ENCODE measurements around the gene KCNK3. TPM values are rescaled to one million over a fixed set of nuclear protein-coding genes. Genes with fewer than 3 reads are reported as not detected.

The KCNK3 gene
- total RNA-seq, 2 donors from 2014 or later: not detected

- Mint-ChIP-seq H3K27me3 (peaks cover 52% of the 10 kb centered on the region), H3K36me3 (ENCODE audit: low read depth) (peaks cover 9% of the 10 kb centered on the region), H3K4me3 (no peak overlapping the region), H3K4me1 (no peaks in the 10 kb centered on the region), H3K27ac (no peak overlapping the region)
- ATAC-seq: no peak
- no peaks in the 10 kb centered on the region for H3K9me3 ChIP-seq (ENCODE audit: control insufficient read depth, low read length, poor library complexity, severe bottlenecking)
- no peak for DNase-seq
These were observed 12.0 kb downstream of the KCNK3 start for GRCh38 chr2:26704441-26704977.

DNA sequence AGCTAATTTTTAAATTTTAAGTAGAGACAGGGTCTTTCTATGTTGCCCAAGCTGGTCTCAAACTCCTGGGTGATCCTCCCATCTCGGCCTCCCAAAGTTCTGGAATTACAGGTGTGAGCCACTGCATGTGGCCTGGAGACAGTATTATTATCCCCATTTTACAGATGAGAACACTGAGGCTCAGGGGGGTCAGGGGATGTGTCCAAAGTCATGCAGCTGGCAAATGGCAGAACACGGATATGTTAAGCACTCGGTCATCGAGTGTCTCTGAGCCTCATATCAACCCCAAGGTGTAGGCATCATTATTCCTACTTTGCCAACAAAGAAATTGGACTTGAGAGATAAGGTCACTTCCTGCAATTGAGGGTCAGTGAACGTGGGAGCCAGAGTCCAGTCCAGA is 12.6 kb downstream of the KCNK3 start:
- peaks cover 9% of the 10 kb centered on the region for H3K36me3 Mint-ChIP-seq (ENCODE audit: low read depth)
- H3K27me3 Mint-ChIP-seq: peaks cover 49% of the 10 kb centered on the region
- H3K9me3 ChIP-seq (ENCODE audit: control insufficient read depth, low read length, poor library complexity, severe bottlenecking): no peaks in the 10 kb centered on the region
- no peaks in the 10 kb centered on the region for H3K4me1 Mint-ChIP-seq
- no peak overlapping the region for H3K27ac Mint-ChIP-seq
- DNase-seq (no peak), ATAC-seq (no peak)
- no peak overlapping the region for H3K4me3 Mint-ChIP-seq

- Mint-ChIP-seq H3K4me1 (no peaks in the 10 kb centered on the region), H3K36me3 (ENCODE audit: low read depth) (peaks cover 4% of the 10 kb centered on the region), H3K4me3 (no peak overlapping the region), H3K27ac (no peak overlapping the region), H3K27me3 (peaks cover 46% of the 10 kb centered on the region)
- no peaks in the 10 kb centered on the region for H3K9me3 ChIP-seq (ENCODE audit: control insufficient read depth, low read length, poor library complexity, severe bottlenecking)
- no peak for DNase-seq
- ATAC-seq: no peak
These were observed 13.6 kb downstream of the KCNK3 start for GRCh38 chr2:26706093-26706492.

DNA sequence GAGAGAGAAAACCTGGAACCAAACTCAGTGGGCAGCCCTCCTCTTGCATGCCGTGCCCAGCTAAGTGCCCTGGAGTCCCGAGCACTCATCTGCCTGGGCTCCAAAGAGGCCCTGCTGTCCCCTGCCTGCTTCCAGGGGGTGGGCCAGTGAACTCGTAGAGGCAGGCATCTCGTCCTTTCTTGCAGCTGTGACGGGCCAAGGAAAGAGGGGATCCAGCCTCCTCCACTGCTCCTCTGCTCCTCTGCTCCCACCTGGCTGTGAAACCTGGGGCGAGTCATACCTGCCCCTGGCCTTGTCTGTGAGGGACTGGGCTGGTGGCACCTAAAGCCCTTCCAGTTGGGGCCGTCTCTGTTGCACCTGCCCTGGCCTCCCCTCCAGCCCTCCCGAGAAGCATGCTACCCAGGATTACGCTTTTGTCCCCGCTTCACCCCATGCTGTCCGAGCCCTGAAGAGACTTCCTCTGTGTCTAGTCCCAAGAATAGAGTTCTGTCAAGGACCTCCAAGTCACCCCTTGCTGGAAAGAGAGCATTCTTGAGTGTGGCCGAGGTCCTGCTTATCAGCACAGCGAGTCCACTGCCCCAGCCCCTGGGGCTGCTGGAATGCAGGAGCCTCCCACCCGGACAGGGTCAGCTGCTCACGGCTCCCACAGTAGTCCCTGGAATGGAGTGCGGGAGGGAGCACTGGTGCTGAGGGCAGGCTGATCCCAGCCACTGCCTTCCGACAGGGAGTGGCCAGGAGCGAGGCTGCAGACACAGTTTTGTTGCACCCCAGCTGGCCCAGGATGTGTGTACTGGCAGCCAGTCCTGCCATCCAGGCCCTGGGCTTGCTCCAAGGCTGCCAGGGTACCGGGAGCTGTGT is 14.3 kb downstream of the KCNK3 start:
- ATAC-seq: no peak
- H3K4me1 Mint-ChIP-seq: no peaks in the 10 kb centered on the region
- H3K9me3 ChIP-seq (ENCODE audit: control insufficient read depth, low read length, poor library complexity, severe bottlenecking): no peaks in the 10 kb centered on the region
- no peak for DNase-seq
- H3K4me3 Mint-ChIP-seq: no peak overlapping the region
- peaks cover 49% of the 10 kb centered on the region for H3K27me3 Mint-ChIP-seq
- H3K36me3 Mint-ChIP-seq (ENCODE audit: low read depth): peaks cover 4% of the 10 kb centered on the region
- H3K27ac Mint-ChIP-seq: no peak overlapping the region

GRCh38 chr2:26707747-26708146 is 15.2 kb downstream of the KCNK3 start:
- DNase-seq: no peak
- H3K9me3 ChIP-seq (ENCODE audit: control insufficient read depth, low read length, poor library complexity, severe bottlenecking): no peaks in the 10 kb centered on the region
- Mint-ChIP-seq H3K36me3 (ENCODE audit: low read depth) (peaks cover 4% of the 10 kb centered on the region), H3K27me3 (peaks cover 50% of the 10 kb centered on the region), H3K4me3 (no peak overlapping the region), H3K27ac (no peak overlapping the region), H3K4me1 (no peaks in the 10 kb centered on the region)
- ATAC-seq: no peak

DNA sequence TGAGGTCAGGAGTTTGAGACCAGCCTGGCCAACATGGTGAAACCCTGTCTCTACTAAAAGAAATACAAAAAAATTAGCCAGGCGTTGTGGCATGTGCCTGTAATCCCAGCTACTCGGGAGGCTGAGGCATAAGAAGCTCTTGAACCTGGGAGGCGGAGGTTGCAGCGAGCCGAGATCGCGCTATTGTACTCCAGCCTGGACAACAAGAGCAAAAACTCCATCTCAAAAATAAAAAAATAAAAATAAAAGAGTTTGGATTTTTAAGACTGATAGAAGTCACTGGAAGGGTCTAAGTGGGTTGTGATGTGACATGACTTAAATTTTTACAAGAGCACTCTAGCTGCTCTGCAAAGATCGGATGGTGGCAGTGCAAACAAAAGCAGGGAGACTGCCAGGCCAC is 15.9 kb downstream of the KCNK3 start:
- H3K27ac Mint-ChIP-seq: no peak overlapping the region
- no peak for DNase-seq
- H3K4me1 Mint-ChIP-seq: no peaks in the 10 kb centered on the region
- peaks cover 4% of the 10 kb centered on the region for H3K36me3 Mint-ChIP-seq (ENCODE audit: low read depth)
- peaks cover 52% of the 10 kb centered on the region for H3K27me3 Mint-ChIP-seq
- no peak for ATAC-seq
- H3K4me3 Mint-ChIP-seq: no peak overlapping the region
- no peaks in the 10 kb centered on the region for H3K9me3 ChIP-seq (ENCODE audit: control insufficient read depth, low read length, poor library complexity, severe bottlenecking)

- Mint-ChIP-seq H3K27ac (no peak overlapping the region), H3K4me1 (no peaks in the 10 kb centered on the region), H3K36me3 (ENCODE audit: low read depth) (peaks cover 4% of the 10 kb centered on the region), H3K27me3 (peaks cover 49% of the 10 kb centered on the region), H3K4me3 (no peak overlapping the region)
- no peak for DNase-seq
- H3K9me3 ChIP-seq (ENCODE audit: control insufficient read depth, low read length, poor library complexity, severe bottlenecking): no peaks in the 10 kb centered on the region
- no peak for ATAC-seq
These were observed 17.0 kb downstream of the KCNK3 start for GRCh38 chr2:26709323-26710110.

DNA sequence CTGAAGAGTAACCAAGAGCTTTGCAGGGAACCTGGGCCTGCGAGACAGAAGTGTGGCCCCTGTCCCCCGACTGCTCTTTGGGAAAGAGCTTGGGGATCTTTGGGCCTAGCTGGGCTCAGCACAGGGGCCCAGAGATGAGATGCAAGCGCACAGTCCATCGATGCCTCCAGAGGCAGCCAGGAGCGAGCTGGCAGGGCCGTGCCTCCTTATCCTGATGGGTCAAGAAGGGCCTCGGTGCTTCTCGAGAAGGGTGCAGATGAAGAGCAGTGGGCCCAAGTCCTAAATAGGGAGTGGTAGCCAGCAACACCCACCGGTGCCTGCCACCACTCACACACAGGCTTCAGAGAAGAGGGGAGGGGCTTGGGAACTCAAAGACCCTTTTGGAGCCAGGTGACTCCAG is 17.6 kb downstream of the KCNK3 start:
- H3K36me3 Mint-ChIP-seq (ENCODE audit: low read depth): peaks cover 4% of the 10 kb centered on the region
- DNase-seq (no peak), ATAC-seq (no peak)
- H3K4me3 Mint-ChIP-seq: no peak overlapping the region
- H3K27me3 Mint-ChIP-seq: peaks cover 42% of the 10 kb centered on the region
- no peak overlapping the region for H3K27ac Mint-ChIP-seq
- no peaks in the 10 kb centered on the region for H3K9me3 ChIP-seq (ENCODE audit: control insufficient read depth, low read length, poor library complexity, severe bottlenecking)
- no peaks in the 10 kb centered on the region for H3K4me1 Mint-ChIP-seq

DNA sequence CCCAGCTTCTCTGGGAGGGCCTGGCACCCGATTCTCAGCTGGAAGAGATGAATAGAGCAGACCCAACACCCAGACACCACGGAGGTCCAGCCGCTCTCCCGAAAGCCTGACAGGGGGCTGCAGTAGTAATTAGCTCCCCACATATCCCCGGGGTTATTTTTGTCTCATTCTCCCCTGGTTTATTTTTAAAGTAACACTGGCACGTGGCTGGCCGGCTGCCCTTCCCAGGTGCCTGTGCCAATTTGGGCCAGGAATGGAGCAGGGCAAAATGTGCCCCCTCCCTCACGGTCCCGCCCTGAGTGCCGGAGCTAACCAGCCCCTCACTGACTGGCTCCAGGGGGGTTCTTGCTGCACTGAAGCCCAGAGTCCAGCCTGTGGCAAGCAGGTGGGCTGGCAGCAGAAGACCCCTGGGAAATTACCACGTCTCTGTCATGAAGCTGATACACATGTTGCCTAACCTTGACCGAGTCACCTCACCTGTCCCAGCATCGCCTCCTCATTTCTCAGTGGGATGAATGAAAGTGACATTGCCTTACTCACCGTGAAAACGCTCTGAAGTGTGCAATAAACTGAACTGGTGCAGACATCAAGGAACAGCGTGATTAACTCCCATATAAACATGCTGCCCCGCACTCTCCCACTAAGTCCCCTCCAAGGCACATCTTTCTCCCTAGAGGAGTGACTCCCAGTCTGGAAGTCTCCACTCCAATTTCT is 18.4 kb downstream of the KCNK3 start:
- Mint-ChIP-seq H3K4me3 (no peak overlapping the region), H3K4me1 (no peaks in the 10 kb centered on the region), H3K27ac (no peak overlapping the region), H3K36me3 (ENCODE audit: low read depth) (peaks cover 2% of the 10 kb centered on the region), H3K27me3 (peaks cover 36% of the 10 kb centered on the region)
- H3K9me3 ChIP-seq (ENCODE audit: control insufficient read depth, low read length, poor library complexity, severe bottlenecking): no peaks in the 10 kb centered on the region
- DNase-seq (no peak), ATAC-seq (no peak)

DNA sequence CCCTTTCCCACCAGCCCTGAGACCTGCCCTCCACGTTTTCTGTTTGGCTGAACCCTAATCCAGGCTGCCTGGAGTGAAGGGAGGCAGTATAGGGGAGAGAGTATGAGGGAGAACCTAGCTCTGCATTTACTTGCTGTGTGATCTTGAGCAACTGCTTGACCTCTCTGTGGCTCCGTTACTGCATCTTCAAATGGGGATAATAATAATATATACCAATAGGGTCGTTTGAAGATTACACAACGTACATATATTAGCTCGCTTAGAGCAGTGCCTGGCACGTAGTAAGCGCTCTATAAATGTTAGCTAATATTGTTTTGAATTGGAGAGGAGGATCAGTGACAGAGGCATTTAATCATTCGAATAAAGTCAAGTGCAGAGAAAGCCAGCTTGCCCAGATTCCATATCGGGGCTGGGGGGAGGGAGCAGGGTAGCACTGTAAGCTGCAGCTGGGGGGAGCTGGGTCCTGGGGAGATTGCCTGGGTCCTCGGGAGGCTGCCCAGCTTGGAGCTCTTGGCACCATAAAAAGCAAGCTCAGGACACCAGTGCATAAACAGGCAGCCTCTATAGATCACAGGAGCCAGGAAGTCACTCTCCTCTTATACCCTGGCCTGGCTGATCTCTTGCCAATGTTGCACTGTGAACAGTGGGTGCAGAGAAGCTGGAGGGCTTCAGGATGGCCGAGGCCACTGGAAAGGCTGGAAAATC is 19.1 kb downstream of the KCNK3 start:
- no peak for DNase-seq
- Mint-ChIP-seq H3K4me3 (no peak overlapping the region), H3K27me3 (peaks cover 36% of the 10 kb centered on the region), H3K36me3 (ENCODE audit: low read depth) (peaks cover 2% of the 10 kb centered on the region), H3K27ac (no peak overlapping the region), H3K4me1 (no peaks in the 10 kb centered on the region)
- no peak for ATAC-seq
- no peaks in the 10 kb centered on the region for H3K9me3 ChIP-seq (ENCODE audit: control insufficient read depth, low read length, poor library complexity, severe bottlenecking)

DNA sequence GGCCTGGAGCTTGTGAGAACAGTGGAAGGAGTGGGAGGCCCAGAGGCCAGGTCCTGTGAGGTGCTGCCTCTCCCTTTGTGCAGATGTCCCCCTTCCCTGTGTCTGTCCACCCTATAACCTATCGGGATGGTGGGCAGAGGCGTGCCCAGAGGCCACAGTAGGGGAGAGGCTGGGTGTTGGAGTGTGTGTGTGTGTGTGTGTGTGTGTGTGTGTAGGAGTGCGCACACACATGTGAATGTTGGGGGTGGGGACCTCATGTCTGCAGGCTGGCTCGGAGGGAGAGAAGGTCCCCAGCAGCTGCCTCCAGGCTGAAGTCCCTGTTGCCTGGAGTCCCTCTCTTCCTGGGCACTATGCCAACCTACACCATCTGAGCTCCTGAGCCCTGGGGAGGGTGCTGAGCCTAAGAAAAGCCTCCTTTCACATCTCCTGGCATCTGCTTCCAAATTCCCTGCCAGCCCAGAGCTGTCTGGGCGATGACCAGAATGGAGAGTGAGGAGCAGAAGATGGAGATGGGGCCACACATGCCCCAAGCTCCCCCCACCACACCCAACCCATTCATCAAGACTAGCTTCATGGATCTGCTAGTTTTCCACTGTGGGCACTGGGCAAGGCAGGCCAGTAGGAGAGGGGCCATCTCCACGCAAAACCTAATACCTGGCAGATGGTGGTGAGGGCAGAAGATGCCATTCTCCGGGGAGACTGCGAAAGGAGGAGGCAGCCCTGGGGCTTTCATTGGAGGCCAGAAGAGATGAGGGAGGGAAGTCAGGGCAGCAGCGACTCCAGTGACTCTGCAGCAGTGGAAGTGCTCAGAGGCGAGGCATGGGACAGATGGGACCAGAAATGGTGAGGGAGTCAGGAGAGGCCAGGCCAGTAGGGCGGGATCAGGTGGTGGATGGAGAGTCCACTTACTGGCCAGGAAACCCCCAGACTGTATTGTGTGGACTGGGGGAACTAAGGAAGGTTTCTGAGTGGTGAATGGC is 20.3 kb downstream of the KCNK3 start:
- Mint-ChIP-seq H3K4me3 (no peak overlapping the region), H3K36me3 (ENCODE audit: low read depth) (peaks cover 2% of the 10 kb centered on the region), H3K27ac (no peak overlapping the region), H3K27me3 (peaks cover 35% of the 10 kb centered on the region), H3K4me1 (no peaks in the 10 kb centered on the region)
- ATAC-seq (no peak), DNase-seq (no peak)
- H3K9me3 ChIP-seq (ENCODE audit: control insufficient read depth, low read length, poor library complexity, severe bottlenecking): no peaks in the 10 kb centered on the region
